Adipose tissue (tissue), 3 donors: ENCODE measurements around the gene ATP10A. TPM values are rescaled to one million over a fixed set of nuclear protein-coding genes. Genes with fewer than 3 reads are reported as not detected.
"Not testable (repeated sequence)": the region's sequence is repeated elsewhere in the genome, so short reads cannot be mapped to it uniquely, and the experiment has no call there.

Source experiments
- H3K27ac ChIP-seq: one replicate; pipeline ENCODE4 v1.5.1; 2013; ENCODE audit warnings: low read depth, low read length
- WGBS, 3 donors: extraction: QIAGEN DNeasy Blood & Tissue Kit; methylation state at CpG; one replicate each; pipeline ENCODE4 v1.1.7; 2013; 5-methylcytosine and 5-hydroxymethylcytosine counted together
- polyA plus RNA-seq, 3 donors: library from polyadenylated mRNA; stranded (reverse); fragments of 200-250 nt; gene quantifications; one replicate each; pipeline ENCODE4 v1.2.3, GENCODE V29; 2013
- donor health status: healthy with polysubstance abuse.
- donor health status: Bipolar disorder and iron deficiency.
- donor health status: healthy.

The ATP10A gene
- polyA plus RNA-seq, 3 donors: 1.0 to 2.8 (median 2.4) TPM

DNA sequence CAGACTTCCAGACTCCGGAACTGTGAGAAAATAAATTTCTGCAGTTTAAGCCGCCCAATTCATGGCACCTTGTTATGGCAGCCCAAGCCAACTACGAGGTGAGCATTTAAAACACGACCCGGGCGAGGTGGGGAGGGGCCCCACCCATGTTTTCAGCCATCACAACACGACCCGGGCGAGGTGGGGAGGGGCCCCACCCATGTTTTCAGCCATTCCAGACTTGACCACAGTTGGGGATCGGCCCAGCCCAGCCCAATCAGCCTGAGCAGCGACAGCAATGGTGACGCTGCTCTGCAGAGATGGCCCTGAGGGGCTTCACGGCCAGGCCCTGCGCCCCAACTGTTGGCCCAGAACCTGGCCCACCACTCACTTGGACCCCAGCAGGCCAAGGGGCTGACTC is 93.1 kb downstream of the ATP10A start:
- H3K27ac ChIP-seq: no peak overlapping the region
- 90 to 94% (median 93%) methylated on average over 14 of the region's 14 CpGs for WGBS, 3 donors

- WGBS, 3 donors: 86 to 100% (median 97%) methylated on average over 1 of the region's 1 CpG
- no peak overlapping the region for H3K27ac ChIP-seq
Measured at GRCh38 chr15:25768271-25768670, 94.9 kb downstream of the ATP10A start.

GRCh38 chr15:25767356-25768151 is 95.6 kb downstream of the ATP10A start:
- WGBS, 3 donors: 85 to 91% (median 86%) methylated on average over 13 of the region's 13 CpGs
- H3K27ac ChIP-seq: no peak overlapping the region

DNA sequence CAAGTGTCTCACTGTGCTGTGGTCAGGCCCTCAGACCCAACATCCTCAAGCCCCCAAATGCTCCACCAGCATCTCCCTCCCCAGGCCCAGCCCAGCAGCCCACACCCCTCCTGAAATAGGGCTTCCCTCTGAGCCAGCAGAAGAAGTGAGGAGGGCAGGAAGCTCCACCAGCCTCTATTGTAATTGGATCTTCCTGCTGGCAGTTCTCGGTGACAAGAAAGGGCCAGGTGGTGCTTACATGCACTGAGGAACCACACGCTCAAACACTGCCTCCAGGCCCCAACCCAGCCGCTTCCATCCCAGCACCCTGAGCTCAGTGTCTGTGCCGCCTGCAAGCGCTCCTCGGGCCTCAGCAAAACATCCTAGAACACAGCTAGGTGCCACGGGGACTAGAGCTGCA is 96.7 kb downstream of the ATP10A start:
- no peak overlapping the region for H3K27ac ChIP-seq
- 82 to 91% (median 90%) methylated on average over 7 of the region's 7 CpGs for WGBS, 3 donors

DNA sequence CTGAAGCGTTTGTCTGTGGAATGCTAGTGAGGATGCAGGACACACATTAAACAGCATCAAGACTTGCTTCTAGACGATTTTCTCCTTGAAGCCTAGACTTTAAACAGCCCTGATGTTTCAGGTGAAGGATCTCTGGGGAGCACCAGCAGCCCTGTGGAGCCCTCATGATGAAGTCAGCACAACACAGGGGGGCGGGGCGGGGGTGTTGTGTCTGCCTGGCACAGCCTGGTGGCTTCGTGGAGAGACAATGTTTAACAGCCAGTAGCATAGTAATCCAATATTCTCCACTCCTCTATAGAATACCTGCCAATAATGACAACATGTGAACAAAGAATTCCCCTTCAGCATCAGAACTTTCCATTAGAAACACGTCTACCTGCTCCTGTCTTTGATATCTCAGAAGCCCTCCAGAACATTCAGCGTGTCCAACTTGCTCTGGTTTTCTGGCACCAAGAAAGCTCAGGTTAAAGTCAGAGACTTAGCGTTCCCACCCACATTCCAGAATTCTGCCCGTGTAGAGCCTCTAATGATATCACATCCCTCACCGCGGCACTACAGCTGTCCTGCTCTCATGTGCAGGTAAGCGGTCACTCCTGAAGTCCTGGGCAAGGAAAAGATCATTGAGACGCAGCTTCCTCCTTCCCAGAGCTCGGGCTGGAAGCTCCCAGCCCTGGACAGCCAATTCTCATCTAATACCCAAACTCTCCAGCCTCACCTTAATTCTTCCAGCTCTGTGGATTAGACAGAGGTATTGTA is 98.0 kb downstream of the ATP10A start:
- WGBS, 3 donors: 79 to 89% (median 88%) methylated on average over 14 of the region's 14 CpGs
- H3K27ac ChIP-seq: no peak overlapping the region

- H3K27ac ChIP-seq: no peak overlapping the region
- WGBS, 3 donors: 94 to 96% (median 95%) methylated on average over 7 of the region's 7 CpGs
Measured at GRCh38 chr15:25763954-25764353, 99.2 kb downstream of the ATP10A start.

DNA sequence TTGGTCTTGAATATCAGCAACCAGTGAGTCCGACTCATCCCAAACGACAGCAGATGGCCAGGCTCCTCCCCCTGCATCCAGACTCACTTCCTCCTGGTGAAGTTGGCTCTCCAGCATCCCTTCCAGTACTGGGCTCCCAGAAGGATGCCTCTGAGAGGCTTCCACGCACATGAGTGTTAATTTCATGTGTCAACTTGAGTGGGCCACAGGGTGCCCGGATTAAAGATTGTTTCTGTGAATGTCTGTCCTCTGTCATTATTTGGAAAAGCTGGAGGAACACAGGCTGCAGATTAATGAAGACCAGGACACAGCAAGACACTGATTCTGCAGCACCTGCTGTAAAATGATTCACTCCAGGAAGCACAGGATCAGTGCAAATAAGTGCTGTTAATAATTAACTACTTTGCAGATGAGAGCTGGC is 99.8 kb downstream of the ATP10A start:
- no peak overlapping the region for H3K27ac ChIP-seq
- 22 to 73% (median 66%) methylated on average over 4 of the region's 4 CpGs for whole genome bisulfite sequencing, 3 donors

DNA sequence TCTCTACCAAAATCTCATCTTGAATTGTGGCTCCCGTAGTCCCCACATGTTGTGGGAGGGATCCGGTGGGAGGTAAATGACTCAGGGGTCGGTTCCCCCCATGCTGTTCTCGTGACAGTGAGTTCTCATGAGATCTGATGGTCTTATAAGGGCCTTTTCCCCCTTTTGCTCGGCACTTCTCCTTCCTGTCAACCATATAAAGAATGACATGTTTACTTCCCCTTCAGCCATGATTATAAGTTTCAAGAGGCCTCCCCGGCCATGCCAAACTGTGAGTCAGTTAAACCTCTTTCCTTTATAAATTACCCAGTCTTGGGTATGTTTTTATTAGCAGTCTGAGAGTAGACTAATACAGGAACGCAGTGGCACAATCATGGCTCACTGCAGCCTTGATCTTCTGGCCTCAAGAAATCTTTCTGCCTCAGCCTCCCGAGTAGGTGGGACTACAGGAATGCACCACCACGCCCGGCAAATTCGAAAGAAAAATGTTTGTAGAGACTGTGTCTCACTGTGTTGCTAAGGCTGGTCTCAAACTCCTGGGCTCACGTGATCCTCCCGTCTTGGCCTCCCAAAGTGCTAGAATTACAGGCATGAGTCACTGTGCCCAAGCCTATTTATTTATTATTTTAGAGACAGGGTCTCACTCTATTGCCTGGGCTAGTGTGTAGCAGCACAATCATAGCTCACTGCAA is 101.0 kb downstream of the ATP10A start:
- no peak overlapping the region for H3K27ac ChIP-seq
- 68 to 72% (median 68%) methylated on average over 13 of the region's 13 CpGs for WGBS, 3 donors

- WGBS, 3 donors: 83 to 95% (median 91%) methylated on average over 4 of the region's 4 CpGs
- no peak overlapping the region for H3K27ac ChIP-seq
Measured at GRCh38 chr15:25759421-25759820, 103.7 kb downstream of the ATP10A start.

DNA sequence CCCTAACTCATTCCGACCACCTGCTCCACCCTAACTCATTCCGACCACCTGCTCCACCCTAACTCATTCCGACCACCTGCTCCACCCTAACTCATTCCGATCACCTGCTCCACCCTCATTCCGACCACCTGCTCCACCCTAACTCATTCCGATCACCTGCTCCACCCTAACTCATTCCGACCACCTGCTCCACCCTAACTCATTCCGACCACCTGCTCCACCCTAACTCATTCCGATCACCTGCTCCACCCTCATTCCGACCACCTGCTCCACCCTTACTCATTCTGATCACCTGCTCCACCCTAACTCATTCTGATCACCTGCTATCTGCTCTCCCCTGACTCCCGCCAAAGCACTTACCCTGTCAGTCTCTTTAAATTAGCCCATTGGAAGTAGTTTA is 104.5 kb downstream of the ATP10A start:
- not testable (repeated sequence) for H3K27ac ChIP-seq
- WGBS, 3 donors: 93 to 96% (median 95%) methylated on average over 11 of the region's 11 CpGs

DNA sequence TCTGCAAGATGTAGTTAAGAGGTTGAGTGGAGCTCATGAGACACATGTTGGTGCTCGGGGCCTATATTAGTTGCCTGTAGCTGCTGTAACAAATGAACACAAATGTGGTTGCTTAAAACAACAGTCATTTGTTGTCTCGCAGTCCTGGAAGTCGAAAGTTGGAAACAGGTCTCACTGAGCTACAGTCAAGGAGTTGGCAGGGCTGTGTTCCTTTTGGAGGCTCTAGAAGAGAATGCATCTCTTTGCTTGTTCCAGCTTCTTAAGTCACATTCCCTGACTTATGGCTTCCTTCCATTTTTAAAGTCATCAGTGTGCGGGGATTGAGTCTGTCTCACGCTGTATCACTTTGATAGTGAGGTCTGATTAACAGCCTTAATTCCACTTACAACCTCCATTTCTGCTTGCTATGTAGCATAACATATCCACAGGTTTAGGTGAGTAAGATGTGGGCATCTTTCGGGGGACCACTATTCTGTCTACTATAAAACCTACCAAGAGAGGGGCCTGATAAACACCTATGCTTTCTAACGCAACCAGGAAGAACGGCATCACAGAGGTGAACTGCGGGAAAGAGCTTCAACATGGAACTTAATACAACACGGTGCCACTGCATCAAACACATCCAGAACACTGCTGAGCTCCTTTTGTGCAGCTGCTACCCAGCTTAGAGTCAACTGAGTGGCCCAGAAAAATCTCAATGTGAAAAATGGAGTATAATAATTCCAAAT is 119.4 kb downstream of the ATP10A start:
- no peak overlapping the region for H3K27ac ChIP-seq
- 81 to 84% (median 82%) methylated on average over 10 of the region's 10 CpGs for WGBS, 3 donors

- no peak overlapping the region for H3K27ac ChIP-seq
- 65 to 67% (median 65%) methylated on average over 9 of the region's 9 CpGs for WGBS, 3 donors
Measured at GRCh38 chr15:25742776-25743547, 120.2 kb downstream of the ATP10A start.

- no peak overlapping the region for H3K27ac ChIP-seq
- 72 to 88% (median 85%) methylated on average over 19 of the region's 19 CpGs for WGBS, 3 donors
Measured at GRCh38 chr15:25742041-25742730, 120.9 kb downstream of the ATP10A start.

GRCh38 chr15:25741256-25741580 is 121.9 kb downstream of the ATP10A start:
- no peak overlapping the region for H3K27ac ChIP-seq
- WGBS, 3 donors: 46 to 68% (median 57%) methylated on average over 5 of the region's 5 CpGs

- 67 to 81% (median 79%) methylated on average over 18 of the region's 18 CpGs for WGBS, 3 donors
- no peak overlapping the region for H3K27ac ChIP-seq
Measured at GRCh38 chr15:25740383-25741255, 122.5 kb downstream of the ATP10A start.

DNA sequence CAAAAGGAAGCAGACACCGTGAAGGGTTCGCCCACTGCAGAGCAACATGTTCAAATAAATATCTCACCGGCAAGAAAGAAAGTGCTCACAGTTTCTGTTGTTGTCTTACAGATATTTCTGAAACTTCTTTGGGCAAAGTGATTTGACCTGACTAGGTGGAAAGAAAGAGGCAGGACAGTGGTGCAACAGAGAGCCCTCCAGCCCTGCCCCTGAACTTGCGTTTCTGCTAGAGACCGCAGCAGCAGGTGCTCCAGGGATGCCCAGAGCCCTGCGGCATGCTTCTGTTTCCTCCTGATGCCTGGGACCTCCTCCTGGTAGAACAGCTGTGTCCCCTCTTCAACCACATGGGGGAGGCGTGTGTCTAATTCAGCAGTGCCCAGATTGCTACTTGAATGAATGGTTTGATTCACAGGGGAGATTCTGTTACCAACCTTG is 123.4 kb downstream of the ATP10A start:
- 51 to 68% (median 56%) methylated on average over 7 of the region's 7 CpGs for WGBS, 3 donors
- H3K27ac ChIP-seq: no peak overlapping the region
